SK-N-MC (cell line): ENCODE results near the gene TCN2.

Experiments
- EZH2 ChIP-seq: fragments of 200-600 bp; sonication (generic); IDR thresholded peaks from one replicate; pipeline ENCODE4 v1.6.1; 2017; ENCODE audit warnings: antibody characterized with exemption
- POLR2AphosphoS5 ChIP-seq: IDR thresholded peaks from 2 replicates; pipeline ENCODE4 v1.6.1; 2012; ENCODE audit warnings: mild to moderate bottlenecking, low read depth, low read length, borderline replicate concordance

DNA sequence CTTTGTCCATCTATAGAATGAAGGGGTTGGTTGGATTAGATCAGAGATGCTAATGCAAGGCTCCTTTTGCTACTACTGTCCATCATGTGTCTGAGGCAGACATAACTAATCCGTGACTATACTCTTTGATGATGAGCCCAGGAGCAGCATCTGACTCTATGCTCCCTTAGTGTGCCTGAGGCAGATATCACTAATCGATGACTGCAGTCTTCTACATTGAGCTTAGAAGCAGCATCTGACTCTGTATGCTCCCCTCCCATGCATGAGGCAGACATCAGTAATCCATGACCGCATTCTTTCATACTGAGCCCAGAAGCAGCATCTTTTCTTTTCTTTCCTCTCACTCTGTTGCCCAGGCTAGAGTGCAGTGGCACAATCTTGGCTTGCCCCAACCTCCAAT, 4.2 kb downstream of the TCN2 start:
- TF ChIP-seq EZH2 (no peak), POLR2AphosphoS5 (no peak)
